Stomach (tissue), 9 donors: ENCODE measurements around the gene SULF2. TPM values are rescaled to one million over a fixed set of nuclear protein-coding genes. Genes with fewer than 3 reads are reported as not detected.

Source experiments
- DNase-seq, 2 donors: peaks; one replicate each; pipeline versions ENCODE4 v3.0.0 to v3.0.0-alpha.2; 2013 to 2019
- H3K27ac ChIP-seq, 5 donors: fragments of 200-600 bp in 4 of 5; sonication (generic) in 4 of 5; one replicate each; pipeline ENCODE4 v1.5.1; 2013 to 2019; ENCODE audit warnings: mild to moderate bottlenecking in 1 of 5, moderate library complexity in 1 of 5
- H3K27me3 ChIP-seq, 3 donors: fragments of 200-600 bp; sonication (generic); one replicate each; pipeline ENCODE4 v1.5.1; 2017 to 2019; ENCODE audit warnings: mixed run types in 1 of 3
- H3K36me3 ChIP-seq, 4 donors: fragments of 200-600 bp; sonication (generic); 1 replicate in 3 of 4; 2 replicates in 1 of 4; pipeline ENCODE4 v1.5.1; 2016 to 2019
- H3K4me1 ChIP-seq, 4 donors: fragments of 200-600 bp; sonication (generic); one replicate each; pipeline ENCODE4 v1.5.1; 2016 to 2019
- H3K4me3 ChIP-seq, 4 donors: fragments of 200-600 bp; sonication (generic) in 3 of 4; one replicate each; pipeline ENCODE4 v1.5.1; 2016 to 2019; ENCODE audit warnings: mild to moderate bottlenecking in 1 of 4
- H3K9me3 ChIP-seq, 4 donors: fragments of 200-600 bp; sonication (generic); one replicate each; pipeline ENCODE4 v1.5.1; 2016 to 2019
- EP300 ChIP-seq: sonication (generic); formaldehyde crosslinking; IDR thresholded peaks from one replicate; pipeline ENCODE4 v1.6.1; 2017; ENCODE audit warnings: antibody characterized with exemption
- POLR2A ChIP-seq, 4 donors: fragments of 450-650 bp; IDR thresholded peaks; one replicate each; pipeline ENCODE4 v1.6.1; 2016; ENCODE audit warnings: antibody characterized with exemption in 4 of 4, control low read depth in 2 of 4, mild to moderate bottlenecking in 1 of 4, moderate library complexity in 1 of 4
- POLR2AphosphoS5 ChIP-seq, 3 donors: sonication (generic); formaldehyde crosslinking; IDR thresholded peaks; one replicate each; pipeline ENCODE4 v1.6.1; 2016; ENCODE audit warnings: antibody characterized with exemption in 3 of 3
- WGBS, 5 donors: extraction: QIAGEN DNeasy Blood & Tissue Kit in 3 of 5; methylation state at CpG; one replicate each; pipeline versions ENCODE4 v1.1.5 to v1.1.7; 2013 to 2018; 5-methylcytosine and 5-hydroxymethylcytosine counted together
- intact Hi-C: fragments of 100-400 bp; cut with DNase I; formaldehyde crosslinking; loops from one replicate; pipeline ENCODE4 v1.15.1; 2023; ENCODE audit warnings: low total_unique reads
- polyA plus RNA-seq, 3 donors: library from polyadenylated mRNA; stranded (reverse); fragments of 200-250 nt; gene quantifications; one replicate each; pipeline ENCODE4 v1.2.3, GENCODE V29; 2013
- total RNA-seq, 5 donors: library from RNA; depleted of rRNA; stranded (reverse); fragments of >200 nt; gene quantifications; one replicate each; pipeline versions ENCODE4 v1.1.0 to v1.2.3, GENCODE V29; 2014 to 2016
- TF ChIP-seq, protein P1 (sequence below), 7 experiments: fragments of 450-650 bp in 4 of 7; fragments of 200-600 bp in 3 of 7; sonication (generic) in 3 of 7; IDR thresholded peaks; one replicate each; pipeline ENCODE4 v1.5.1; 2016 to 2019; ENCODE audit warnings: antibody characterized with exemption in 7 of 7, control low read depth in 2 of 7, mild to moderate bottlenecking in 1 of 7
- donor health status: healthy with polysubstance abuse.
- donor health status: Bipolar disorder and iron deficiency.
- donor health status: healthy.

The SULF2 gene
- total and polyA plus RNA-seq, 8 donors, result 9.0 to 226 (median 27.3) TPM

DNA sequence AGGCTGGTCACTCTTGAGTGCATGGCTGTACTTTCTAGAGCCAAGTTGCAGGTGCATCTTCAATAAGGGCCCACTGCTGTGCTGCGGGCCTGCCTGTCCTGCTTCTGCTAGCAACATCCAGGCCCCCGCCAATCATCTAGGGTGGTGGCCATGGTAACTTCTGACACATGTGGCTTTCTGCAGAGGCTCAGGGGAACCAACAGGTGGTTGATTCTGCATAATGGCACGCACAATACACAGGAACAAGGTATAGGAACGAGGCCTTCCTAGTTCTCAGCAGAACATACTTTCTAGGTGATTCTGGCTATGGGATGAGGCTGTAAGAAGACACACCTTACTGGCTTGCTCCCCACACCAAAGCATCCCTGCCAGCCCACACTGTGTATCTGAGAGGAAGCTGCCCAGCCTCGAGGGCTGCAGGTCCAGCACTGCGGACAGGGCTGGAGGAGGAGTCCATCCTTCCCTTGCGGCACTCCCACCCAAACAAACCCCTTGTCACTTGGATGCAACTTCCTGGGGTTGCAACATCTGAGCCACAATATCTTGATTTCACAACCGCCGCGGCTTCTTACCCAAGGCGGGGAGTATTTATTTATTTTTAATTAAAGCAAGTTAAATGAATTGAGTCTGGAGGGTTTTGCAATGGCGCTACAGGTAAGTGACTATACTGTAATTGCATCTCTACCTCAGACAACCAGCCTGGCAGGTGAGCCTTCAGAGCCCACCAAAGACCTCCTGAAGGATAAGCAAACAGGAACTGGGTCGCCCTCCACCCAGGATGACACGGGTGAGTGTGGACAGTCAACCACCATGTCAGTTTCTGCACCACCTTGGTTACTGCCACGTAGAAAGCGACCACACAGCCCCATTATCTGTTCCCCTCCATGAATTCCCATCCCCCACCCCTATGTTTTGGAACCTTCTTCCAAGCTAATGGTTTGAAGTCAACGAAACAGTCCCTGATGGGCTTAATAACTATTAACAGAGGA is 49.6 kb downstream of the SULF2 start:
- Histone ChIP-seq H3K4me1 (peaks cover 0 to 5% (median 0%) of the 10 kb centered on the region in 4 donors), H3K27me3 (no peaks in the 10 kb centered on the region), H3K36me3 (peaks cover 0 to 23% (median 10%) of the 10 kb centered on the region in 4 donors), H3K27ac (peak overlapping the region in 1 of 5 donors; percentile 21), H3K4me3 (no peak overlapping the region), H3K9me3 (no peaks in the 10 kb centered on the region)
- peak in 1 of 2 donors; percentile 45 for DNase-seq
- WGBS, 5 donors, result 76 to 86% (median 78%) methylated on average over 14 to 17 of the region's 17 CpGs
- intact Hi-C loops, result no loop called here
- TF ChIP-seq POLR2AphosphoS5 (IDR thresholded peaks at IDR 0.05) (peak in 1 of 3 donors; percentile 42), POLR2A (IDR thresholded peaks at IDR 0.05) (no peak)

DNA sequence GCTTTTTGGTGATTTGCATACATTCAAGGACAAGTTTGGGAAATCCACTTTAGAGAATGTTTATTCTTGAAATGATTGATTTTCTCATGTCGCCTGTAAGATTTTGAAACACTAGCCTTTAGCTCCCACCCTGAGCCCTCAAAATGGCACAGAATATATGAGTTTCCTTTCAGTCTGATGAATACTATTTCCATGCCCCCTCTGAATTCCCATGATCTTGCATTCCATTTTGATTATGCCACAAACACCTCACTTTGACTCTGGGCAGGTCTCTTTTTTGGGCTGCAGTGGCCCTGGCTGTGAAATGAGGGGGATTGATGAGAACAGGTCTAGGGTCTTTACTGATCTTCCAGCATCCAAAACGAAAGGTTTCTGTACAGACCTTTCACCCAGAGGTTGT is 50.4 kb downstream of the SULF2 start:
- 73 to 88% (median 81%) methylated on average over 2 of the region's 2 CpGs for WGBS, 5 donors
- H3K4me3 ChIP-seq, result no peak overlapping the region
- peaks cover 0 to 23% (median 11%) of the 10 kb centered on the region in 4 donors for H3K36me3 ChIP-seq
- no peak overlapping the region for H3K27ac ChIP-seq
- no peaks in the 10 kb centered on the region for H3K27me3 ChIP-seq
- intact Hi-C loops, result no loop called here
- no peaks in the 10 kb centered on the region for H3K9me3 ChIP-seq
- DNase-seq, result no peak
- TF ChIP-seq POLR2AphosphoS5 (IDR thresholded peaks at IDR 0.05), result no peak
- no peak for TF ChIP-seq POLR2A (IDR thresholded peaks at IDR 0.05)
- no peak for TF ChIP-seq EP300
- TF ChIP-seq, protein P1, sequence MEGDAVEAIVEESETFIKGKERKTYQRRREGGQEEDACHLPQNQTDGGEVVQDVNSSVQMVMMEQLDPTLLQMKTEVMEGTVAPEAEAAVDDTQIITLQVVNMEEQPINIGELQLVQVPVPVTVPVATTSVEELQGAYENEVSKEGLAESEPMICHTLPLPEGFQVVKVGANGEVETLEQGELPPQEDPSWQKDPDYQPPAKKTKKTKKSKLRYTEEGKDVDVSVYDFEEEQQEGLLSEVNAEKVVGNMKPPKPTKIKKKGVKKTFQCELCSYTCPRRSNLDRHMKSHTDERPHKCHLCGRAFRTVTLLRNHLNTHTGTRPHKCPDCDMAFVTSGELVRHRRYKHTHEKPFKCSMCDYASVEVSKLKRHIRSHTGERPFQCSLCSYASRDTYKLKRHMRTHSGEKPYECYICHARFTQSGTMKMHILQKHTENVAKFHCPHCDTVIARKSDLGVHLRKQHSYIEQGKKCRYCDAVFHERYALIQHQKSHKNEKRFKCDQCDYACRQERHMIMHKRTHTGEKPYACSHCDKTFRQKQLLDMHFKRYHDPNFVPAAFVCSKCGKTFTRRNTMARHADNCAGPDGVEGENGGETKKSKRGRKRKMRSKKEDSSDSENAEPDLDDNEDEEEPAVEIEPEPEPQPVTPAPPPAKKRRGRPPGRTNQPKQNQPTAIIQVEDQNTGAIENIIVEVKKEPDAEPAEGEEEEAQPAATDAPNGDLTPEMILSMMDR (IDR thresholded peaks at IDR 0.05), result no peak
- H3K4me1 ChIP-seq, result peaks cover 0 to 5% (median 0%) of the 10 kb centered on the region in 4 donors

DNA sequence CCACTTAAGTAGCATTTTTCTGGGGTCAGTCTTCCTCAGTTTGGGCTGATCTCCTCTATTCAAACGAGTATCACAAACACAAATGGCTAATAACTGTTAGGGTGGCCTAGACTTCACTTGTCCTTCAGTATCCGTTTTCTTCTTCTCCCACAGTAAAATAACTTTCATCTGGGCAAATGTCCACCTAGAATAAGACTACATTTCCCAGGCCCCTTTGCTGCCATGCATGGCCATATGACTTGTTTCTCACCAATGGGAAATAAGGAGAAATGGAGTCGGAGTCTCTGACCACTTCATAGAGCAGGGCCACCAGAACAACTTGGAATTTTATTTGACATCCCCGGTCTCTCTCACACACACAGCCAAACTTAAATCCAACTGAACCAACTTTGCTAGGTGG is 51.4 kb downstream of the SULF2 start:
- no peak for DNase-seq
- peaks cover 0 to 5% (median 0%) of the 10 kb centered on the region in 4 donors for H3K4me1 ChIP-seq
- H3K4me3 ChIP-seq, result no peak overlapping the region
- TF ChIP-seq POLR2A (IDR thresholded peaks at IDR 0.05), result no peak
- TF ChIP-seq EP300, result no peak
- TF ChIP-seq, protein P1 (IDR thresholded peaks at IDR 0.05), result no peak
- TF ChIP-seq POLR2AphosphoS5 (IDR thresholded peaks at IDR 0.05), result no peak
- no peak overlapping the region for H3K27ac ChIP-seq
- peaks cover 0 to 23% (median 12%) of the 10 kb centered on the region in 4 donors for H3K36me3 ChIP-seq
- intact Hi-C loops, result no loop called here
- 77 to 88% (median 82%) methylated on average over 4 of the region's 4 CpGs for WGBS, 5 donors
- no peaks in the 10 kb centered on the region for H3K27me3 ChIP-seq
- H3K9me3 ChIP-seq, result no peaks in the 10 kb centered on the region

DNA sequence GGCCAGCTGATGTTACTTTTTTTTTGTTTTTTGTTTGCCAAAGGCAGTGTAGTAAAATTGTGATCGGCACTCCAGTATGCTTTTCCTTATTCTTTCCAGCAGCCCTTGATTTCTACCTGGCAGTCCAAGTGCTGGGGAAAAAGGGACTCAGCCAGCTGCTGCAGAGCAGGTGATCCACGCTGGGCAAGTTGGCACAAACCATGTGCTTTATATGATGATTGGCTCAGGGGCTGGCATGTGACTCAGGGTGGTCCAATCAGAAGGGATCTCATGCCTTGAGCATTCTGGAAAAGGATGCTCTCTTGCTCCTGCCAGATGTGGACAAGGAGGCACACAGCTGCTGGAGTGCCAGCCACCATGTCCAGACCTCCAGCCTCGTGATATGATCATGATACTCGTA is 54.5 kb downstream of the SULF2 start:
- DNase-seq, result no peak
- H3K27ac ChIP-seq, result no peak overlapping the region
- intact Hi-C loops, result no loop called here
- no peaks in the 10 kb centered on the region for H3K27me3 ChIP-seq
- TF ChIP-seq, protein P1 (IDR thresholded peaks at IDR 0.05), result no peak
- TF ChIP-seq POLR2A (IDR thresholded peaks at IDR 0.05), result no peak
- no peak for TF ChIP-seq POLR2AphosphoS5 (IDR thresholded peaks at IDR 0.05)
- TF ChIP-seq EP300, result no peak
- peaks cover 0 to 15% (median 5%) of the 10 kb centered on the region in 4 donors for H3K36me3 ChIP-seq
- H3K4me3 ChIP-seq, result no peak overlapping the region
- H3K4me1 ChIP-seq, result peaks cover 0 to 17% (median 0%) of the 10 kb centered on the region in 4 donors
- WGBS, 5 donors, result 84 to 92% (median 86%) methylated on average over 4 of the region's 4 CpGs
- no peaks in the 10 kb centered on the region for H3K9me3 ChIP-seq
